ENCODE data around the gene ZNF827. TPM values are rescaled to one million over a fixed set of nuclear protein-coding genes. Genes with fewer than 3 reads are reported as not detected.

Gene ZNF827
- total and polyA plus RNA-seq, 2 experiments from 2014 or later = 20.3 to 33.1 TPM

- TF ChIP-seq ZNF462 (CRISPR knock-in tag; IDR thresholded peaks at IDR 0.05) = no peak
- TF ChIP-seq CREB1 (CRISPR knock-in tag; IDR thresholded peaks at IDR 0.05; ENCODE audit: low read depth) = no peak
Observed at GRCh38 chr4:145791988-145792387, 146.6 kb downstream of the ZNF827 start (continued).

GRCh38 chr4:145788755-145789154 lies 149.9 kb downstream of the ZNF827 start:
- peaks cover 5% of the 10 kb centered on the region for H3K4me1 Mint-ChIP-seq
- H3K36me3 ChIP-seq (ENCODE audit: insufficient read depth) = peaks cover 8% of the 10 kb centered on the region
- peaks cover 27% of the 10 kb centered on the region for H3K36me3 Mint-ChIP-seq (ENCODE audit: low read depth)
- H2AFZ ChIP-seq = no peak overlapping the region
- no peaks in the 10 kb centered on the region for H3K27me3 ChIP-seq (ENCODE audit: insufficient read depth)
- H3K4me1 ChIP-seq (ENCODE audit: insufficient read depth) = peaks cover 13% of the 10 kb centered on the region
- H3K9me2 ChIP-seq (ENCODE audit: insufficient read depth) = no peaks in the 10 kb centered on the region
- H3K27ac ChIP-seq (ENCODE audit: low read depth) = no peak overlapping the region
- H3K27ac Mint-ChIP-seq = no peak overlapping the region
- H3K4me2 ChIP-seq = no peak overlapping the region
- peaks cover 3% of the 10 kb centered on the region; the same call in 2 of the 3 replicates for H3K9me3 Mint-ChIP-seq
- no peak overlapping the region for H3K4me3 Mint-ChIP-seq
- no peaks in the 10 kb centered on the region; the same call in 1 of the 2 replicates for H3K79me2 ChIP-seq (replicated peaks; ENCODE audit: insufficient read depth)
- H4K20me1 ChIP-seq (replicated peaks; ENCODE audit: insufficient read depth) = no peaks in the 10 kb centered on the region
- DNase-seq (ENCODE audit: low spot score) (no peak), ATAC-seq (no peak)
- peaks cover 2% of the 10 kb centered on the region for H3K27me3 Mint-ChIP-seq (ENCODE audit: insufficient read depth, low read depth, poor library complexity)
- H3F3A ChIP-seq (replicated peaks; ENCODE audit: low read depth) = peaks cover 5% of the 10 kb centered on the region; the same call in 1 of the 2 replicates
- no peak overlapping the region for H3K4me3 ChIP-seq
- TF ChIP-seq ETS1 (IDR thresholded peaks at IDR 0.05) (no peak), REST (IDR thresholded peaks at IDR 0.05; ENCODE audit: unreplicated experiment) (no peak), ZNF331 (CRISPR knock-in tag; IDR thresholded peaks at IDR 0.05; ENCODE audit: low read depth) (no peak)

Measured in GM23338 (cell line).